CD14-positive monocyte (primary cell): ENCODE measurements around the gene PSPC1. TPM values are rescaled to one million over a fixed set of nuclear protein-coding genes. Genes with fewer than 3 reads are reported as not detected.

ENCODE experiments used
- DNase-seq, 3 donors: peaks; one replicate each; pipeline ENCODE4 v3.0.0-alpha.2; 2011 to 2022
- H2AFZ ChIP-seq: 2 replicates; pipeline ENCODE4 v1.6.0; 2012; ENCODE audit warnings: mild to moderate bottlenecking, low read depth, low read length, inconsistent platforms; ENCODE audit not compliant: insufficient read depth, poor library complexity, severe bottlenecking
- H3K27ac ChIP-seq, 2 donors: 1 replicate in 1 of 2; 2 replicates in 1 of 2; pipeline ENCODE4 v1.5.1; 2012 to 2013; ENCODE audit warnings: low read length in 2 of 2, control low read depth in 1 of 2, inconsistent platforms in 1 of 2, low read depth in 1 of 2, mild to moderate bottlenecking in 1 of 2
- H3K27me3 ChIP-seq, 2 donors: one replicate each; pipeline versions ENCODE4 v1.6.0 to v1.6.1; 2011 to 2013; ENCODE audit warnings: low read length in 2 of 2; ENCODE audit not compliant: control insufficient read depth in 2 of 2, insufficient read depth in 2 of 2
- H3K36me3 ChIP-seq, 2 donors: replicated peaks in 1 of 2; 1 replicate in 1 of 2; 2 replicates in 1 of 2; pipeline versions ENCODE4 v1.5.1 to v1.6.1; 2012 to 2013; ENCODE audit warnings: low read length in 2 of 2, control low read depth in 1 of 2, inconsistent platforms in 1 of 2, mild to moderate bottlenecking in 1 of 2; ENCODE audit not compliant: insufficient read depth in 2 of 2, control insufficient read depth in 1 of 2
- H3K4me1 ChIP-seq, 2 donors: 1 replicate in 1 of 2; 2 replicates in 1 of 2; pipeline versions ENCODE4 v1.5.1 to v1.6.1; 2012 to 2013; ENCODE audit warnings: low read length in 2 of 2, control low read depth in 1 of 2, inconsistent platforms in 1 of 2, mild to moderate bottlenecking in 1 of 2, moderate library complexity in 1 of 2; ENCODE audit not compliant: insufficient read depth in 2 of 2, control insufficient read depth in 1 of 2
- H3K4me2 ChIP-seq: replicated peaks from 2 replicates; pipeline ENCODE3; 2012; ENCODE audit warnings: low read length, moderate library complexity, mild to moderate bottlenecking; ENCODE audit not compliant: poor library complexity, severe bottlenecking; ENCODE audit errors: extremely low read depth
- H3K4me3 ChIP-seq, 3 experiments: fragments of 200-600 bp in 1 of 3; sonication (generic) in 1 of 3; replicated peaks in 1 of 3; 1 replicate in 2 of 3; 2 replicates in 1 of 3; pipeline ENCODE4 v1.5.1; 2011 to 2013; ENCODE audit warnings: low read length in 3 of 3, mild to moderate bottlenecking in 3 of 3, control low read depth in 2 of 3, low read depth in 2 of 3, inconsistent platforms in 1 of 3, moderate library complexity in 1 of 3
- H3K79me2 ChIP-seq: 2 replicates; pipeline ENCODE4 v1.6.0; 2012; ENCODE audit warnings: mild to moderate bottlenecking, control low read depth, inconsistent platforms, low read length, moderate library complexity; ENCODE audit not compliant: insufficient read depth
- H3K9ac ChIP-seq: 2 replicates; pipeline ENCODE4 v1.6.0; 2017; ENCODE audit warnings: low read length, mild to moderate bottlenecking; ENCODE audit not compliant: insufficient read depth, poor library complexity, severe bottlenecking
- H3K9me3 ChIP-seq, 2 donors: replicated peaks in 1 of 2; 1 replicate in 1 of 2; 2 replicates in 1 of 2; pipeline versions ENCODE4 v1.5.1 to v1.6.1; 2012 to 2013; ENCODE audit warnings: low read length in 2 of 2, control low read depth in 1 of 2; ENCODE audit not compliant: control insufficient read depth in 1 of 2, insufficient read depth in 1 of 2
- H4K20me1 ChIP-seq: 2 replicates; pipeline ENCODE4 v1.6.0; 2012; ENCODE audit warnings: mild to moderate bottlenecking, low read length, control low read depth, moderate library complexity; ENCODE audit not compliant: insufficient read depth
- H3K27ac Mint-ChIP-seq, 7 donors: one replicate each; pipeline ENCODE4 v1.8.0; 2020; ENCODE audit warnings: mild to moderate bottlenecking in 7 of 7, mixed read lengths in 7 of 7, moderate library complexity in 6 of 7, inconsistent platforms in 2 of 7
- H3K27me3 Mint-ChIP-seq, 3 donors: one replicate each; pipeline ENCODE4 v1.8.0; 2021 to 2022; ENCODE audit warnings: low read depth in 3 of 3, mild to moderate bottlenecking in 3 of 3, mixed read lengths in 3 of 3, moderate library complexity in 3 of 3, inconsistent platforms in 1 of 3
- H3K36me3 Mint-ChIP-seq, 2 donors: one replicate each; pipeline ENCODE4 v1.8.0; 2020; ENCODE audit warnings: mixed read lengths in 2 of 2, inconsistent platforms in 1 of 2, mild to moderate bottlenecking in 1 of 2
- H3K4me1 Mint-ChIP-seq: one replicate; pipeline ENCODE4 v1.8.0; 2020; ENCODE audit warnings: mild to moderate bottlenecking, mixed read lengths
- H3K4me3 Mint-ChIP-seq, 2 donors: one replicate each; pipeline ENCODE4 v1.8.0; 2020; ENCODE audit warnings: mild to moderate bottlenecking in 2 of 2, mixed read lengths in 2 of 2, moderate library complexity in 1 of 2
- H3K9me3 Mint-ChIP-seq, 7 donors: one replicate each; pipeline ENCODE4 v1.8.0; 2020 to 2022; ENCODE audit warnings: mixed read lengths in 7 of 7, mild to moderate bottlenecking in 6 of 7, moderate library complexity in 6 of 7, inconsistent platforms in 2 of 7
- CTCF ChIP-seq: fragments of 200-600 bp; IDR thresholded peaks from one replicate; pipeline ENCODE4 v1.8.0; 2022; ENCODE audit warnings: antibody characterized with exemption, mild to moderate bottlenecking
- WGBS: methylation state at CpG from one replicate; pipeline ENCODE4 v1.1.5; 2013; ENCODE audit warnings: missing lambda C conversion rate; ENCODE audit not compliant: insufficient coverage; 5-methylcytosine and 5-hydroxymethylcytosine counted together
- intact Hi-C, 2 donors: fragments of 100-400 bp; cut with micrococcal nuclease; formaldehyde crosslinking; loops; one replicate each; pipeline versions ENCODE4 v1.15.0 to v1.15.1; 2023
- polyA plus RNA-seq, 3 donors: library from polyadenylated mRNA; depleted of rRNA in 1 of 3; unstranded in 2 of 3; stranded (reverse) in 1 of 3; fragments of 300-500 nt in 2 of 3; fragments of >200 nt in 1 of 3; fragmentation: Illumina TruSeq in 2 of 3; gene quantifications; 1 replicate in 2 of 3; 2 replicates in 1 of 3; pipeline ENCODE4 v1.2.3, GENCODE V29; 2012 to 2021

The PSPC1 gene
- polyA plus RNA-seq, 3 donors, result 17.3 to 34.4 (median 19.4) TPM

- H3K9me3 ChIP-seq, result no peaks in the 10 kb centered on the region
- H3K79me2 ChIP-seq, result no peaks in the 10 kb centered on the region
- no peak overlapping the region for H3K4me3 ChIP-seq
- Mint-ChIP-seq H3K36me3 (peaks cover 79 to 95% of the 10 kb centered on the region in 2 donors), H3K27me3 (no peaks in the 10 kb centered on the region), H3K4me3 (no peak overlapping the region), H3K27ac (peak overlapping the region in 5 of 7 donors; percentile 24 to 85 (median 54)), H3K4me1 (no peaks in the 10 kb centered on the region), H3K9me3 (no peaks in the 10 kb centered on the region)
- 90% methylated on average over 13 of the region's 13 CpGs for WGBS
- H3K4me2 ChIP-seq, result no peak overlapping the region
- intact Hi-C loops, result no loop called here
- H4K20me1 ChIP-seq, result peaks cover 5% of the 10 kb centered on the region
- TF ChIP-seq CTCF, result no peak
- H3K9ac ChIP-seq, result no peak overlapping the region
- no peaks in the 10 kb centered on the region for H3K27me3 ChIP-seq
- no peak overlapping the region for H3K27ac ChIP-seq
- peaks cover 89 to 99% of the 10 kb centered on the region in 2 donors for H3K36me3 ChIP-seq
- DNase-seq, result no peak
- no peak overlapping the region for H2AFZ ChIP-seq
- H3K4me1 ChIP-seq, result no peaks in the 10 kb centered on the region
Measured at GRCh38 chr13:19663416-19663979, 119.2 kb downstream of the PSPC1 start.

GRCh38 chr13:19661561-19661960 is 121.2 kb downstream of the PSPC1 start:
- Histone ChIP-seq H3K9ac (no peak overlapping the region), H3K79me2 (no peaks in the 10 kb centered on the region), H2AFZ (no peak overlapping the region), H4K20me1 (peaks cover 5% of the 10 kb centered on the region), H3K27ac (no peak overlapping the region), H3K36me3 (peaks cover 79 to 93% of the 10 kb centered on the region in 2 donors), H3K4me1 (no peaks in the 10 kb centered on the region), H3K4me3 (no peak overlapping the region), H3K9me3 (no peaks in the 10 kb centered on the region), H3K4me2 (no peak overlapping the region), H3K27me3 (no peaks in the 10 kb centered on the region)
- no peaks in the 10 kb centered on the region for H3K9me3 Mint-ChIP-seq
- intact Hi-C loops, result no loop called here
- H3K27ac Mint-ChIP-seq, result no peak overlapping the region
- WGBS, result 97% methylated on average over 11 of the region's 15 CpGs
- H3K36me3 Mint-ChIP-seq, result peaks cover 61 to 76% of the 10 kb centered on the region in 2 donors
- H3K4me3 Mint-ChIP-seq, result no peak overlapping the region
- no peak for TF ChIP-seq CTCF
- no peak for DNase-seq
- H3K4me1 Mint-ChIP-seq, result no peaks in the 10 kb centered on the region
- H3K27me3 Mint-ChIP-seq, result no peaks in the 10 kb centered on the region
